PFSK-1 (cell line): ENCODE data around the gene TTR.

Source experiments
- FOXP2 ChIP-seq: optimal IDR thresholded peaks from 2 replicates; pipeline ENCODE3; 2011; ENCODE audit warnings: borderline replicate concordance, control low read depth, inconsistent platforms; ENCODE audit not compliant: insufficient read depth; ENCODE audit errors: extremely low read length, extremely low read depth
- POLR2AphosphoS5 ChIP-seq: IDR thresholded peaks from 2 replicates; pipeline ENCODE4 v1.6.1; 2012; ENCODE audit warnings: low read depth, mild to moderate bottlenecking, control low read depth, low read length, moderate library complexity
- SIN3A ChIP-seq: IDR thresholded peaks from 2 replicates; pipeline ENCODE4 v1.6.1; 2012; ENCODE audit warnings: mild to moderate bottlenecking, low read length, moderate library complexity, borderline replicate concordance; ENCODE audit not compliant: insufficient read depth
- TAF1 ChIP-seq: IDR thresholded peaks from 2 replicates; pipeline ENCODE4 v1.6.1; 2012; ENCODE audit warnings: low read length, control low read depth, borderline replicate concordance; ENCODE audit not compliant: insufficient read depth
- TF ChIP-seq, protein P1 (sequence below), 2 experiments: IDR thresholded peaks; 2 replicates each; pipeline versions ENCODE4 v1.6.1 to v1.8.0; 2011 to 2012; ENCODE audit warnings: low read depth in 2 of 2, low read length in 2 of 2, control low read depth in 1 of 2, inconsistent platforms in 1 of 2, mild to moderate bottlenecking in 1 of 2, moderate library complexity in 1 of 2; ENCODE audit not compliant: insufficient read depth in 1 of 2

DNA sequence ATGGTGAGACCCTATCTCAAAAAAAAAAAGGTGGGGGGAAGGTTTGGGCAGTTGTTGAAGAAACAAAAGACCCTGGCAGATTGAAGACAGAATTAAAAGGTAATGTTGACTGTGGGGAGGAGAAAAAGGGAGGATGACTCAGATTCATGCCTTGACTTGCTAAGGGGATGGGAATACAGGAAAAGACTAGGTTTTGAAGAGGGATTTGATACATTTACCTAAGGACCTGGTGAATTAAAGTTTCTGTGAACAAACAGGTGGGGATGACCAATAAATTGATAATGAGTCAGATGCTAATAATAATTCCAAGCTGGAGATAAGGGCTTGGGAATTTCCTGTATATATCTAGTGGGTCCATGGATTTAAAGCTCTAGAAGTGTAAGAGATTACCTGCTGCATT, 27.6 kb downstream of the TTR start:
- TF ChIP-seq POLR2AphosphoS5 (no peak), SIN3A (no peak), TAF1 (no peak), FOXP2 (no peak)
- TF ChIP-seq, protein P1, sequence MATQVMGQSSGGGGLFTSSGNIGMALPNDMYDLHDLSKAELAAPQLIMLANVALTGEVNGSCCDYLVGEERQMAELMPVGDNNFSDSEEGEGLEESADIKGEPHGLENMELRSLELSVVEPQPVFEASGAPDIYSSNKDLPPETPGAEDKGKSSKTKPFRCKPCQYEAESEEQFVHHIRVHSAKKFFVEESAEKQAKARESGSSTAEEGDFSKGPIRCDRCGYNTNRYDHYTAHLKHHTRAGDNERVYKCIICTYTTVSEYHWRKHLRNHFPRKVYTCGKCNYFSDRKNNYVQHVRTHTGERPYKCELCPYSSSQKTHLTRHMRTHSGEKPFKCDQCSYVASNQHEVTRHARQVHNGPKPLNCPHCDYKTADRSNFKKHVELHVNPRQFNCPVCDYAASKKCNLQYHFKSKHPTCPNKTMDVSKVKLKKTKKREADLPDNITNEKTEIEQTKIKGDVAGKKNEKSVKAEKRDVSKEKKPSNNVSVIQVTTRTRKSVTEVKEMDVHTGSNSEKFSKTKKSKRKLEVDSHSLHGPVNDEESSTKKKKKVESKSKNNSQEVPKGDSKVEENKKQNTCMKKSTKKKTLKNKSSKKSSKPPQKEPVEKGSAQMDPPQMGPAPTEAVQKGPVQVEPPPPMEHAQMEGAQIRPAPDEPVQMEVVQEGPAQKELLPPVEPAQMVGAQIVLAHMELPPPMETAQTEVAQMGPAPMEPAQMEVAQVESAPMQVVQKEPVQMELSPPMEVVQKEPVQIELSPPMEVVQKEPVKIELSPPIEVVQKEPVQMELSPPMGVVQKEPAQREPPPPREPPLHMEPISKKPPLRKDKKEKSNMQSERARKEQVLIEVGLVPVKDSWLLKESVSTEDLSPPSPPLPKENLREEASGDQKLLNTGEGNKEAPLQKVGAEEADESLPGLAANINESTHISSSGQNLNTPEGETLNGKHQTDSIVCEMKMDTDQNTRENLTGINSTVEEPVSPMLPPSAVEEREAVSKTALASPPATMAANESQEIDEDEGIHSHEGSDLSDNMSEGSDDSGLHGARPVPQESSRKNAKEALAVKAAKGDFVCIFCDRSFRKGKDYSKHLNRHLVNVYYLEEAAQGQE (IDR thresholded peaks at IDR 0.05; ENCODE audit: insufficient read depth in 1 of 2, low read depth in 2 of 2, low read length in 2 of 2): no peak
